GM12875 (cell line): ENCODE data around the gene PRKCB.
"Not testable (repeated sequence)": the region's sequence is repeated elsewhere in the genome, so short reads cannot be mapped to it uniquely, and the experiment has no call there.

Source experiments
- H3K4me3 ChIP-seq: one replicate; pipeline ENCODE4 v1.5.1; 2011; ENCODE audit warnings: low read depth, low read length, control low read depth
- TF ChIP-seq, protein P1 (sequence below): IDR thresholded peaks from 2 replicates; pipeline ENCODE4 v1.5.1; 2011; ENCODE audit warnings: low read depth, mild to moderate bottlenecking, control low read depth, inconsistent platforms, low read length, moderate library complexity, borderline replicate concordance; ENCODE audit not compliant: insufficient read depth

PRKCB gene

DNA sequence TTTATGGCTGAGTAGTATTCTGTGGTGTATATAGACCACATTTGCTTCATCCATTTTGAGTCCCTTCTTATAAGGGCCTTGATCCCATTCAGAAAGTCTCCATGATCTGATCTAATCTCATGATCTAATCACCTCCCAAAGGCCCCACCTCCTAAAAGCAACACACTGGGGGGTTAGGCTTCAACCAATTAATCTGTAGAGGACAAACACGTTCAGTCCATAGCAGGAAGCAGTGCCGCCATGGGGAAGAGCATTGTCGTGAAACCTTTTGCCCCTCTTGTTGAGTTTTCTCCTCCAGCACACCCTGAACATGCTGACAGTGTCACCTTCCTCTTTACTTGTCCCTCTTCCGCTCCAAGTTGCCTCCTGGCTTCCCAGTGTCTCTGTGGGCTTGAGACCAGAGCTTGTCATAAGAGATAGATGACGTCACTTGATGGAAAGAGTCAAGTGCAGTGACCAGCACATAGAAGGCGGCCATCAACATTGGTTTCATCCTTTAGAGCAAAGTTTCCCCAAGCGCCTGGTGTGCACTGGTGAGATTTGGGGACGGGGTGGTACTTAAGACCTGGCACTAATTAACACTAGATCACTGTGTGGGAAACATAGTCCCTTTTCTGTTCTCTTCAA, 74.1 kb downstream of the PRKCB start:
- TF ChIP-seq, protein P1, sequence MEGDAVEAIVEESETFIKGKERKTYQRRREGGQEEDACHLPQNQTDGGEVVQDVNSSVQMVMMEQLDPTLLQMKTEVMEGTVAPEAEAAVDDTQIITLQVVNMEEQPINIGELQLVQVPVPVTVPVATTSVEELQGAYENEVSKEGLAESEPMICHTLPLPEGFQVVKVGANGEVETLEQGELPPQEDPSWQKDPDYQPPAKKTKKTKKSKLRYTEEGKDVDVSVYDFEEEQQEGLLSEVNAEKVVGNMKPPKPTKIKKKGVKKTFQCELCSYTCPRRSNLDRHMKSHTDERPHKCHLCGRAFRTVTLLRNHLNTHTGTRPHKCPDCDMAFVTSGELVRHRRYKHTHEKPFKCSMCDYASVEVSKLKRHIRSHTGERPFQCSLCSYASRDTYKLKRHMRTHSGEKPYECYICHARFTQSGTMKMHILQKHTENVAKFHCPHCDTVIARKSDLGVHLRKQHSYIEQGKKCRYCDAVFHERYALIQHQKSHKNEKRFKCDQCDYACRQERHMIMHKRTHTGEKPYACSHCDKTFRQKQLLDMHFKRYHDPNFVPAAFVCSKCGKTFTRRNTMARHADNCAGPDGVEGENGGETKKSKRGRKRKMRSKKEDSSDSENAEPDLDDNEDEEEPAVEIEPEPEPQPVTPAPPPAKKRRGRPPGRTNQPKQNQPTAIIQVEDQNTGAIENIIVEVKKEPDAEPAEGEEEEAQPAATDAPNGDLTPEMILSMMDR = no peak
- H3K4me3 ChIP-seq = no peak overlapping the region

DNA sequence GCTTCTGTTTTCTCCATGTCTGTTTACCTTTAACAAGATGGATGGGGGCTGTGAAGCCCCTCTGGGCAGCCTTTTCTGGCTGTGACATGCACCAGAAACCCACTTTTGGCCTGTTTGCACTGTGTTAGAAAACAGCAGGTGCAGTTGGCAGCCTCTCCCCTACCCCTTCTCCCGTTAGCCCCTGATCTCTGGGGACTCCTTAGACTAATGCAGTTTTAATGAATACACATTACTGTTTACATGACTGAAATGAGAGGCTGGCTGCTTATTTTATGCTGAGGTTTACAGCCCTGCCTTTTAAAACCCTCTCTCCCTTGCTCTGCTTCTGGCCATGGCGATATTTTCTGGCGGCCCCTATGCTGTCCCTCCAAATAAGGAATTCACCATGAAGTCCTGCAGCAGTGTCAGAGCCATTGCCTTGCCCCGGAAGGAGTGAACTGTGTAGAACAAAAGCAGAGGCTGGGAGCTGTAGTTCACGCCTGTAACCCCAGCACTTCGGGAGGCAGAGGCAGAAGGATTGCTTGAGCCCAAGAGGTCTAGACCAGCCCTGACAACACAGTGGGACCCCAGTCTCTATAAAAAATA, 79.3 kb downstream of the PRKCB start:
- H3K4me3 ChIP-seq = no peak overlapping the region
- TF ChIP-seq, protein P1 = no peak

DNA sequence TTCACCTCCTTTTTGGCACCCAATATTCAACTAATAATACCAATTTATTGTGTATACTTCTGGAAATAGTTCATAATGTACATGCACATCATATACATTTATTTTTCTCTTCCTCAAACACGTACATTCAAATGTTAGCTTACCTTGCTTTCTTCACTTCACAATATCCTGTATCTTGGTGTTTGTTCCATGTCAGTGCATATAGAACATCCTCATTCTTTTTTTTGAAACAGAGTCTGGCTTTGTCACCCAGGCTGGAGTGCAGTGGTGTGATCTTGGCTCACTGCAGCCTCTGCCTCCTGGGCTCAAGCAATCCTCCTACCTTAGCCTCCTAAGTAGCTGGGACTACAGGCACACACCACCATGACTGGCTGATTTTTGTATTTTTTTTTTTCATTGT, 80.8 kb downstream of the PRKCB start:
- not testable (repeated sequence) for H3K4me3 ChIP-seq

DNA sequence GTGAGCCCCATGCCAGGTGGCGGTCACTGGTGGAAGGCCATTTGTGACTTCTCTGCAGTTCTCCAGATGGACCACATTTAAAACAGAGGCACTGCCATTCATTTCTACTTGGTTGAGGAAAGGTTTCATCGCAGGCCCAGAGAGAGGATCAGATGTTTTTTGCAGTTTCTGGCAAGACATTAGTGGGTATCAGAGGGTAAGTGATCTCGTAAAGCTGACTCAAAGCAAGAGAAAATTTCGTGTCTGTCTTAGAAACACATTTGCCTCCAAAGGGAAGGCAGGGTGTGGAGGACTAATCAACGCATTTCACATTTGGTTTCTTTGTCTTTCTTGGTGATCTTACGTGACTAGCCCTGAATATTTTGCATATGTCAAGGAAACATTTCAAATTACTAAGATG, 81.8 kb downstream of the PRKCB start:
- H3K4me3 ChIP-seq = no peak overlapping the region
- TF ChIP-seq, protein P1 = no peak

DNA sequence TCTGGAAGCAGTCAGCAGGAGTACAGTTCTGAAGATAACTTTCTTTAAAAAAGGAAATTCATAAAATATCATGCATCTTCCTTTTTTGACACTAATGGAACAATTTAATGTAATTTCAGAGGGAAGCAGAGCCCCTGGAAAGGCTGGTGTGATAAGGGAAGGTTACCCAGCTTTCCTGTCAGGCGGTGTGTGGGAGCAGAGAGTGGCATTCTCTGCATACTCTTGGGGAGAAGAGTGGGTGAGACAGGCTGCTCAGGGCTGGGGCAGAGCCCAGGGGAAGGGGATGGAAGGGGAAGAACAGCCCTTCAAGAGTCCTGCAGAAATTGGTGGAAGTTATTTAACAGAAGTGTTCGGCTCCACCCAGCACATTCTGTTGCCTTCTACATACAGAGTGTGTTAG, 84.7 kb downstream of the PRKCB start:
- TF ChIP-seq, protein P1 = no peak
- no peak overlapping the region for H3K4me3 ChIP-seq

DNA sequence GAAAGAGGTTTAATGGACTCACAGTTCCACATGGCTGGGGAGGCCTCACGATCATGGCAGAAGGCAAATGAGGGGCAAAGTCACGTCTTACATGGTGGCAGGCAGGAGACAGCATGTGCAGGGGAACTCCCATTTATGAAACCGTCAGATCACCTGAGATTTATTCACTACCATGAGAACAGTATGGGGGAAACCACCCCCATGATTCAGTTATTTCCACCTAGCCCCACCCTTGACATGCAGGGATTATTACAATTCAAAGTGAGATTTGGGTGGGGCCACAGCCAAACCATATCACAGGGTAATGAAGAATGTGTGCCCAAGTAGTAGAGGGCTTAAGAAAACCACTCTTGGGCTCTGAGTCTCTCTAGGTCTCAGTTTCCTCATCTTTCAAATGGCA, 85.1 kb downstream of the PRKCB start:
- TF ChIP-seq, protein P1 = no peak
- H3K4me3 ChIP-seq = no peak overlapping the region

DNA sequence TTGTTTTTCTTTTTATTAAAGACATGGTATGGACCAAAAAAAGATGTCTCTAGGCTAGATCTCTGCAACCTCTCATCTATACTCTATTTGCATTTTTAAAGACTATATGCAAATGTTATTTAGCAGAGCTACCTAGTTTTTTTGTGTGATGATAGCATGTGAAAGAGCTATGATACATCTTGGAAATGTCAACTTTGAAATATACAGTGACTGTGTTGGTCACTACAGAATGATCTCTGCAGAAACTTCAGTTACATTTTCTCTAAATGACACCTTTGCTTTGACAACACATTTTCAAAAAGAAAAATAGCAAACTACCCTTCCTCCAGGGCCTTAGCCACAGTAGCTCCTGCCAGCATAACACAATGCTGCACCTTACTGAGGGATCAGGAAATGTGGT, 86.6 kb downstream of the PRKCB start:
- TF ChIP-seq, protein P1 = no peak
- H3K4me3 ChIP-seq = no peak overlapping the region
